NCI-H2196 treated with DMSO at 0.1 percent for 48 hours (cell line): ENCODE results near the gene PIGU.
A peak's percentile ranks its signal among the peaks of the same experiment; 100 is the strongest.
"Not testable (repeated sequence)": the region's sequence is repeated elsewhere in the genome, so short reads cannot be mapped to it uniquely, and the experiment has no call there.

Source experiments
- DNase-seq: peaks from one replicate; lab custom pipeline; 2025; ENCODE audit not compliant: unreplicated experiment; lab: John Stamatoyannopoulos, UW

Gene PIGU

GRCh38 chr20:34537651-34538050 lies 139.2 kb downstream of the PIGU start:
- DNase-seq: no peak

DNA sequence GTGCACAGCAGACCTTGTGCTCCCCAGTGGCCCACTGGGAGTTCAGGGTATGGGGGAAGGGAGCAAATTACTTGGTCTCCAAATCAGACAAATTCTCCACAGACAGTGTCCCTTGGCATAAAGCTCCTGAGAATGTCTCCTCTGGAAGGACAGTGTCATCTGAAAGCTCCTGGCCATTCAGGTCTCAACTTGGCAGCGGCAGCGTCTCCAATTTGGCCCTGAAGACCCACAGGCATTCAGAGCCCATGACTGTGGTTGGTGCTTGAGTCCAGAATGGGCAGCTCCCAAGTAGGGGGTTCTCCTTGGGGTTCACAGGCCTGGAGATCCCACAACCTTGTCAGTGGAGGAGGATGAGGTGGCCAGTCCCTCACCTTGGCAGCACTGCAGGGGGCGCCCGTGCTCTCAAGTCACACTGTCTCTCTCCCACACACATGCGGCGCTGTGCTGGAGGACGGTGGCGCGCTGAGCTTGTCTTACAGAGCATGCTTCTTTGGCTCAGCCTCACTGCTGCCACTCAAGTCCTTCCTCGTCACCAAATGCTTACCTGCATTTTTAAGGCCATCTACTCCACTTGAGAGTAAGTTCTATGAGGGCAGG lies 140.0 kb downstream of the PIGU start:
- no peak for DNase-seq

GRCh38 chr20:34535857-34536256 lies 141.0 kb downstream of the PIGU start:
- no peak for DNase-seq

GRCh38 chr20:34535301-34535840 lies 141.5 kb downstream of the PIGU start:
- DNase-seq: no peak

- no peak for DNase-seq
These were observed 142.3 kb downstream of the PIGU start for GRCh38 chr20:34534391-34535165.

GRCh38 chr20:34532756-34533155 lies 144.1 kb downstream of the PIGU start:
- no peak for DNase-seq

DNA sequence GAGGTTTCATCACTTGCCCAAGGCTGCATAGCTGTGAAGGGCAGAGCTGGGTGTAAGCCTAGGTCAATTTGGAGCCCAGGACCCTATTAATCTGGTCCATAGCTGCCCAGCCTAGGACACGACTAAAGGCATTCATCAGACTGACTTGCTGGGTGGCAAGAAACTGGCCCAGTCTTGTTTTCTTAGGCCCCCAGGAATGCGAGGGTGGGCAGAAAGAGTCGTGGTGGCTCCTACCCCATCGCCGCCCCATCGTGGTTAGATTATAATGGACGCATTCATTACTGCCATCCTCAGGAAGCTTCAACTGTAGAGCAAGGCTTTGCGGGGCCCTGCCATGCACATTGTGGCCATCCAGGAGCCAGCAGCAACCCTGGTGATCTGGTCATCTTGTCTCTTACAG lies 144.6 kb downstream of the PIGU start:
- no peak for DNase-seq

- no peak for DNase-seq
These were observed 145.2 kb downstream of the PIGU start for GRCh38 chr20:34531608-34532265.

- DNase-seq: no peak
These were observed 146.6 kb downstream of the PIGU start for GRCh38 chr20:34530342-34530741.

- DNase-seq: no peak
These were observed 147.2 kb downstream of the PIGU start for GRCh38 chr20:34529742-34530141.

GRCh38 chr20:34528921-34529297 lies 148.0 kb downstream of the PIGU start:
- no peak for DNase-seq

GRCh38 chr20:34527016-34527415 lies 149.9 kb downstream of the PIGU start:
- no peak for DNase-seq

DNA sequence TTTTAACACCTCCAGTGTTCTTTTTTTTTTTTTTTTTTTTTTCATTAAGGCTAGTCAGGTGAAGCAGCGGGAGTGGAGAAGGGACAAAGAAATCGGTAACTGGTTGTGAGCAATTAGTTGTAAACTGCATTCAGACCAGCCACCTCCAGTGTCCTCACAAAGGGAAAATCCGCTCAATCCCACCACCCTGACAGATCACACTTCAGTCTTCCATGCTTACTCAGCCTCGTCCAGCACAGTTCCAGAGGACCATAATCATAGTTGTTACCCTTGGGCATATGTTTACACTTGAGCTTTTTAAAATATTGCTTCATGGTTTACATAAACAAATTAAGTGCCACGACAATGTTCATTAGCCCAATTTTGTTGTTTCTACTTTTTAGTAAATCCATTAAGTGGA lies 150.4 kb downstream of the PIGU start:
- no peak for DNase-seq

DNA sequence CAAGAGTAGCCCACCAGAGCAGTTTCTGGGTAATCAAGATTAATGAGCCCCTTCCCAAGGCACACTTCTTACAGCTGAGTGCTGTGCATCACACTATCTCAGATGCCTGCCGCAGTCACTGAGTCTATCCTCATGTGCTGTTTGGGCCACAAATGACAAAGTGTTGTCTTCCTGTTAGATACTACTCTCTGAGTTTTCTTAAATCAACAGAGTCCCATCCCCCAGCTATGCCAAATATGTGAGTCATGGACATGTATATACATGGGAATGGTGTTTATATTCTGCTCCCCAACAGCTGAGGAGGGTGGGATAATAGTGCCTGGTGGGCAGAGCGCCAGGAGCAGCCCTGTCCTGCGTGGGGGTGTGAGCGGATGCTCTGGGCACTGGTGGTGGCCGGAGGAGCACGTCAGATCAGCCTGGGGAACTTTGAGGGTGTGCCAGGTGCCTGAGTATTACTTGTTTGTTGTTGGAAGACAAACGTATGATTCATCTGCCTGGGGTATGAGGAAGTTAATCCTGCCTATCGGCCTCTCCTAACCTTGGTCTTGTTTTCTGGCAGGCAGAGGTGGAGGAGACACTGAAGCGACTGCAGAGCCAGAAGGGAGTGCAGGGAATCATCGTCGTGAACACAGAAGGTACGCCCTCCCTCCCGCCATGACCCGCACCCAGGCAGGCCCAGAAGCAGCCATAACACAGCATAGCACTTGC lies 151.0 kb downstream of the PIGU start:
- peak; percentile 94 for DNase-seq

DNA sequence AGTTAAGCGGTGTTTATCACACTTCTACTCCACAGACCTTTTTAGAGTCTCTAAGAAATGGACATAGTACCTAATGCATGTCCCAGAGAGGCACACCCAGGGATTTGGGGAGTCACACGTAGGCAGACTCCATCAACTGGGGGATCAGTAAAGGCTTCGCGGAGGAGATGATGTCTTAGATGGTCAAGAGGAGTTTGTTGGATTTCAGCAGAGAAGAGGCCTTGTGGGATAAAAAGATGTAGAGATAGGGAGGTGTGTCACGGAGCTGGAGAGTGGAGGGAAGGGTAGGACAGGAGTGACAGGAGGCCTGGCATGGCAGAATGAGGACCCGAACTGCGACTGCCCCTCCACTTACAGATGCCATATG lies 151.6 kb downstream of the PIGU start:
- no peak for DNase-seq

DNA sequence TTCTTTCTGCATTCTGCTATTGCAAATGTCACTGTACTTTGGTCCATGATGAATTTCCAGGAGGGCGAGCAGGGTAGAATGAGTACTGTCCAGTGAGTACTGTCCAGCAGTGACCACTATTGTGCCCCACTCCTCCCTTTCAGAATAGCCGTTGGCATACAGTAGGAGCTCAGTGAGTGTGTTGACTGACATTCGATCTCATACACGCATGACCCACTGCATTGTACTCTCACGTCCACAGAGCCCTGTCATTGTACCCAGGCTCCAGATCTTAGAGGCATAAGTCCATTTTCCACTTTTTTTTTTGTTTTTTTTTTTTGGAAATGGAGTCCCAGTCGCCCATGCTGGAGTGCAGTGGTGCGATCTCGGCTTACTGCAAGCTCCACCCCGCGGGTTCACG lies 152.5 kb downstream of the PIGU start:
- no peak for DNase-seq

GRCh38 chr20:34522969-34523871 lies 153.7 kb downstream of the PIGU start:
- DNase-seq: peak; percentile 42

DNA sequence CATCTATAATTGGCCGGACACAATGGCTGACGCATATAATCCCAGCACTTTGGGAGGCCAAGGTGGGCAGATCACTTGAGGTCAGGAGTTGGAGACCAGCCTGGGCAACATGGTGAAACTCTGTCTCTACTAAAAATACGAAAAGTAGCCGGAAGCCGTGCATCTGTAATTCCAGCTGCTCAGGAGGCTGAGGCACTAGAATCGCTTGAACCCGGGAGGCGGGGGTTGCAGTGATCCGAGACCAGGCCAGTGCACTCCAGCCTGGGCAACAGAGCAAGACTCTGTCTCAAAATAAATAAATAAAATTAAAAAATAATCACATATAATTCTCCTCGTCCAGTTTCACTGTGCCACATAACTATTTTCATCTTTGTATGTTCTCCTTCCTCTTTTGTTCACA lies 157.1 kb downstream of the PIGU start:
- DNase-seq: not testable (repeated sequence)

DNA sequence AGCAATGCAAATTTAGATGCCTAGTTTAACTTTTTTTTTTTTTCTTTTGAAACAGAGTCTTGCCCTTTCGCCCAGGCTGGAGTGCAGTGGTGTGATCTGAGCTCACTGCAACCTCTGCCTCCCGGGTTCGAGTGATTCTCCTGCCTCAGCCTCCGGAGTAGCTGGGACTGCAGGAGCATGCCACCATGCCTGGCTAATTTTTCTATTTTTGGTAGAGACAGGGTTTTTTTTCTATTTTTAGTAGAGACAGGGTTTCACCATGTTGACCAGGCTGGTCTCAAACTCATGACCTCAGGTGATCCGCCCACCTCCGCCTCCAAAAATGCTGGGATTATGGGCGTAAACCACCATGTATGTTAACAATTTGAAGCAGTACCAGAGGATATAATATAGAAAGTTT lies 158.0 kb downstream of the PIGU start:
- DNase-seq: not testable (repeated sequence)

- DNase-seq: no peak
These were observed 159.8 kb downstream of the PIGU start for GRCh38 chr20:34517114-34517505.
